DND-41 (cell line): ENCODE results near the gene FADS2.

Experiments
- ATAC-seq: fragments of 200-7000 bp; cut with Tn5 transposase; 3 replicates; pipeline ENCODE4 v1.9.1; 2021; ENCODE audit warnings: low read depth; ENCODE audit not compliant: insufficient read depth
- DNase-seq: peaks from one replicate; pipeline ENCODE4 v3.0.0-alpha.2; 2020
- H2AFZ ChIP-seq: 2 replicates; pipeline ENCODE4 v1.6.0; 2012; ENCODE audit warnings: low read depth, low read length
- H3K27ac ChIP-seq: 2 replicates; pipeline ENCODE4 v1.5.1; 2012; ENCODE audit warnings: low read length, inconsistent platforms
- H3K27me3 ChIP-seq: fragments of 200-600 bp; sonication (generic); 2 replicates; pipeline ENCODE4 v1.6.0; 2012; ENCODE audit warnings: low read length, mild to moderate bottlenecking, inconsistent platforms; ENCODE audit not compliant: insufficient read depth, poor library complexity
- H3K36me3 ChIP-seq: 2 replicates; pipeline ENCODE4 v1.5.1; 2012; ENCODE audit warnings: low read length, inconsistent platforms; ENCODE audit not compliant: insufficient read depth
- H3K4me1 ChIP-seq: 2 replicates; pipeline ENCODE4 v1.5.1; 2012; ENCODE audit warnings: mild to moderate bottlenecking, low read length; ENCODE audit not compliant: insufficient read depth
- H3K4me2 ChIP-seq: 2 replicates; pipeline ENCODE4 v1.6.0; 2012; ENCODE audit warnings: mild to moderate bottlenecking, moderate library complexity, low read length, inconsistent platforms; ENCODE audit not compliant: insufficient read depth
- H3K4me3 ChIP-seq, 2 experiments: fragments of 200-600 bp in 1 of 2; shearing (Covaris generic) in 1 of 2; 2 replicates each; pipeline ENCODE4 v1.5.1; 2012 to 2016; ENCODE audit warnings: inconsistent platforms in 2 of 2, low read length in 2 of 2, mild to moderate bottlenecking in 2 of 2, low read depth in 1 of 2, moderate library complexity in 1 of 2
- H3K79me2 ChIP-seq: 2 replicates; pipeline ENCODE4 v1.6.0; 2012; ENCODE audit warnings: low read length, inconsistent platforms; ENCODE audit not compliant: insufficient read depth
- H3K9ac ChIP-seq: 2 replicates; pipeline ENCODE4 v1.6.0; 2012; ENCODE audit warnings: low read depth, mild to moderate bottlenecking, inconsistent platforms, low read length, moderate library complexity
- H3K9me3 ChIP-seq: 2 replicates; pipeline ENCODE4 v1.5.1; 2012; ENCODE audit warnings: low read length, moderate library complexity, mild to moderate bottlenecking, inconsistent platforms; ENCODE audit not compliant: insufficient read depth, severe bottlenecking
- H4K20me1 ChIP-seq: 2 replicates; pipeline ENCODE4 v1.6.0; 2012; ENCODE audit warnings: low read length; ENCODE audit not compliant: insufficient read depth
- CTCF ChIP-seq: IDR thresholded peaks from 2 replicates; pipeline ENCODE4 v1.5.1; 2012; ENCODE audit warnings: borderline replicate concordance, low read length, moderate library complexity, mild to moderate bottlenecking; ENCODE audit not compliant: poor library complexity, severe bottlenecking; ENCODE audit errors: extremely low read depth
- EZH2 ChIP-seq: IDR thresholded peaks from 3 replicates; pipeline ENCODE4 v1.6.1; 2012; ENCODE audit warnings: borderline replicate concordance, low read depth, mild to moderate bottlenecking, moderate library complexity, low read length, inconsistent platforms; ENCODE audit not compliant: severe bottlenecking

FADS2 gene

GRCh38 chr11:61842528-61842820 is 14.4 kb downstream of the FADS2 start:
- TF ChIP-seq EZH2 (no peak), CTCF (no peak)
- DNase-seq (no peak), ATAC-seq (no peak)
- no peak overlapping the region for H3K4me3 ChIP-seq
- H3K4me1 ChIP-seq, result 0 out of 2 replicates have a peak, but pooled peaks cover under 1% of the 10 kb centered on the region
- no peak overlapping the region for H3K9ac ChIP-seq
- peaks cover 95% of the 10 kb centered on the region for H3K36me3 ChIP-seq
- H2AFZ ChIP-seq, result no peak overlapping the region
- no peak overlapping the region for H3K4me2 ChIP-seq
- peaks cover 49% of the 10 kb centered on the region for H4K20me1 ChIP-seq
- no peaks in the 10 kb centered on the region for H3K27me3 ChIP-seq
- peaks cover 59% of the 10 kb centered on the region for H3K79me2 ChIP-seq
- no peak overlapping the region for H3K27ac ChIP-seq
- no peaks in the 10 kb centered on the region for H3K9me3 ChIP-seq

- Histone ChIP-seq H3K27ac (no peak overlapping the region), H3K4me1 (no peaks in the 10 kb centered on the region), H3K36me3 (peaks cover 95% of the 10 kb centered on the region), H4K20me1 (peaks cover 38% of the 10 kb centered on the region), H3K27me3 (no peaks in the 10 kb centered on the region), H3K9me3 (no peaks in the 10 kb centered on the region), H3K4me2 (no peak overlapping the region), H2AFZ (no peak overlapping the region), H3K9ac (no peak overlapping the region), H3K4me3 (no peak overlapping the region), H3K79me2 (peaks cover 53% of the 10 kb centered on the region)
- TF ChIP-seq CTCF, result no peak
- TF ChIP-seq EZH2, result no peak
- ATAC-seq, result no peak; the same call in 2 of the 3 replicates
- no peak for DNase-seq
Observed at GRCh38 chr11:61844909-61845565, 16.9 kb downstream of the FADS2 start.

- Histone ChIP-seq H3K4me1 (no peaks in the 10 kb centered on the region), H4K20me1 (peaks cover 40% of the 10 kb centered on the region), H3K27ac (no peak overlapping the region), H3K9me3 (no peaks in the 10 kb centered on the region), H3K36me3 (peaks cover 95% of the 10 kb centered on the region), H3K4me3 (no peak overlapping the region), H3K9ac (no peak overlapping the region), H2AFZ (no peak overlapping the region), H3K4me2 (no peak overlapping the region), H3K79me2 (peaks cover 48% of the 10 kb centered on the region), H3K27me3 (no peaks in the 10 kb centered on the region)
- ATAC-seq (no peak), DNase-seq (no peak)
- no peak for TF ChIP-seq EZH2
- no peak for TF ChIP-seq CTCF
Observed at GRCh38 chr11:61846362-61847020, 18.4 kb downstream of the FADS2 start.
